ENCODE results near the gene COL5A1. TPM values are rescaled to one million over a fixed set of nuclear protein-coding genes. Genes with fewer than 3 reads are reported as not detected.

Gene COL5A1
- total RNA-seq, 1 donor from 2014 or later, result 1,552 TPM

GRCh38 chr9:134611046-134611445, 30.6 kb upstream of the COL5A1 start:
- TF ChIP-seq, protein P1, sequence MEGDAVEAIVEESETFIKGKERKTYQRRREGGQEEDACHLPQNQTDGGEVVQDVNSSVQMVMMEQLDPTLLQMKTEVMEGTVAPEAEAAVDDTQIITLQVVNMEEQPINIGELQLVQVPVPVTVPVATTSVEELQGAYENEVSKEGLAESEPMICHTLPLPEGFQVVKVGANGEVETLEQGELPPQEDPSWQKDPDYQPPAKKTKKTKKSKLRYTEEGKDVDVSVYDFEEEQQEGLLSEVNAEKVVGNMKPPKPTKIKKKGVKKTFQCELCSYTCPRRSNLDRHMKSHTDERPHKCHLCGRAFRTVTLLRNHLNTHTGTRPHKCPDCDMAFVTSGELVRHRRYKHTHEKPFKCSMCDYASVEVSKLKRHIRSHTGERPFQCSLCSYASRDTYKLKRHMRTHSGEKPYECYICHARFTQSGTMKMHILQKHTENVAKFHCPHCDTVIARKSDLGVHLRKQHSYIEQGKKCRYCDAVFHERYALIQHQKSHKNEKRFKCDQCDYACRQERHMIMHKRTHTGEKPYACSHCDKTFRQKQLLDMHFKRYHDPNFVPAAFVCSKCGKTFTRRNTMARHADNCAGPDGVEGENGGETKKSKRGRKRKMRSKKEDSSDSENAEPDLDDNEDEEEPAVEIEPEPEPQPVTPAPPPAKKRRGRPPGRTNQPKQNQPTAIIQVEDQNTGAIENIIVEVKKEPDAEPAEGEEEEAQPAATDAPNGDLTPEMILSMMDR (IDR thresholded peaks at IDR 0.05), result no peak
- DNase-seq (ENCODE audit: extremely low spot score, unreplicated experiment), result no peak
- Mint-ChIP-seq H3K27ac (ENCODE audit: unreplicated experiment) (no peak overlapping the region), H3K4me1 (ENCODE audit: unreplicated experiment) (peaks cover 24% of the 10 kb centered on the region), H3K9me3 (ENCODE audit: unreplicated experiment) (peaks cover 17% of the 10 kb centered on the region), H3K27me3 (ENCODE audit: unreplicated experiment) (no peaks in the 10 kb centered on the region), H3K36me3 (ENCODE audit: unreplicated experiment) (peaks cover 16% of the 10 kb centered on the region), H3K4me3 (ENCODE audit: unreplicated experiment) (no peak overlapping the region)

- Mint-ChIP-seq H3K36me3 (ENCODE audit: unreplicated experiment) (peaks cover 16% of the 10 kb centered on the region), H3K9me3 (ENCODE audit: unreplicated experiment) (peaks cover 17% of the 10 kb centered on the region), H3K27me3 (ENCODE audit: unreplicated experiment) (no peaks in the 10 kb centered on the region), H3K4me3 (ENCODE audit: unreplicated experiment) (no peak overlapping the region), H3K27ac (ENCODE audit: unreplicated experiment) (no peak overlapping the region), H3K4me1 (ENCODE audit: unreplicated experiment) (peaks cover 17% of the 10 kb centered on the region)
- DNase-seq (ENCODE audit: extremely low spot score, unreplicated experiment), result no peak
- TF ChIP-seq, protein P1 (IDR thresholded peaks at IDR 0.05), result no peak
These were observed 29.3 kb upstream of the COL5A1 start for GRCh38 chr9:134612309-134612708.

- no peak for DNase-seq (ENCODE audit: extremely low spot score, unreplicated experiment)
- TF ChIP-seq, protein P1 (IDR thresholded peaks at IDR 0.05), result no peak
- Mint-ChIP-seq H3K4me3 (ENCODE audit: unreplicated experiment) (no peak overlapping the region), H3K27ac (ENCODE audit: unreplicated experiment) (no peak overlapping the region), H3K36me3 (ENCODE audit: unreplicated experiment) (peaks cover 16% of the 10 kb centered on the region), H3K9me3 (ENCODE audit: unreplicated experiment) (peaks cover 17% of the 10 kb centered on the region), H3K27me3 (ENCODE audit: unreplicated experiment) (no peaks in the 10 kb centered on the region), H3K4me1 (ENCODE audit: unreplicated experiment) (peaks cover 13% of the 10 kb centered on the region)
These were observed 28.9 kb upstream of the COL5A1 start for GRCh38 chr9:134612715-134613114.

GRCh38 chr9:134614256-134614655, 27.3 kb upstream of the COL5A1 start:
- H3K4me1 Mint-ChIP-seq (ENCODE audit: unreplicated experiment), result peaks cover 10% of the 10 kb centered on the region
- no peak overlapping the region for H3K4me3 Mint-ChIP-seq (ENCODE audit: unreplicated experiment)
- no peaks in the 10 kb centered on the region for H3K27me3 Mint-ChIP-seq (ENCODE audit: unreplicated experiment)
- peaks cover 16% of the 10 kb centered on the region for H3K36me3 Mint-ChIP-seq (ENCODE audit: unreplicated experiment)
- H3K9me3 Mint-ChIP-seq (ENCODE audit: unreplicated experiment), result peaks cover 17% of the 10 kb centered on the region
- TF ChIP-seq, protein P1 (IDR thresholded peaks at IDR 0.05), result no peak
- peak; percentile 1 for DNase-seq (ENCODE audit: extremely low spot score, unreplicated experiment)
- H3K27ac Mint-ChIP-seq (ENCODE audit: unreplicated experiment), result no peak overlapping the region

GRCh38 chr9:134616341-134616740, 25.3 kb upstream of the COL5A1 start:
- H3K36me3 Mint-ChIP-seq (ENCODE audit: unreplicated experiment), result peaks cover 16% of the 10 kb centered on the region
- H3K27ac Mint-ChIP-seq (ENCODE audit: unreplicated experiment), result no peak overlapping the region
- H3K4me1 Mint-ChIP-seq (ENCODE audit: unreplicated experiment), result peaks cover 15% of the 10 kb centered on the region
- DNase-seq (ENCODE audit: extremely low spot score, unreplicated experiment), result no peak
- H3K9me3 Mint-ChIP-seq (ENCODE audit: unreplicated experiment), result peaks cover 17% of the 10 kb centered on the region
- H3K27me3 Mint-ChIP-seq (ENCODE audit: unreplicated experiment), result no peaks in the 10 kb centered on the region
- TF ChIP-seq, protein P1 (IDR thresholded peaks at IDR 0.05), result no peak
- H3K4me3 Mint-ChIP-seq (ENCODE audit: unreplicated experiment), result no peak overlapping the region

Data from osteocyte (in vitro differentiated cells).